Heart left ventricle (tissue), 16 donors: ENCODE data around the gene OR2B6. TPM values are rescaled to one million over a fixed set of nuclear protein-coding genes. Genes with fewer than 3 reads are reported as not detected.

Experiments used
- ATAC-seq, 4 donors: fragments of 200-7000 bp; cut with Tn5 transposase; one replicate each; pipeline ENCODE4 v1.9.1; 2020 to 2022; ENCODE audit warnings: moderate library complexity in 4 of 4, mild to moderate bottlenecking in 3 of 4, moderate number of reproducible peaks in 1 of 4
- DNase-seq, 5 donors: peaks; one replicate each; pipeline ENCODE4 v3.0.0-alpha.2; 2020
- H3K27ac ChIP-seq, 12 donors: fragments of 200-600 bp; sonication (generic) in 4 of 12; one replicate each; pipeline versions ENCODE4 v1.5.0 to v1.8.0; 2016 to 2022; ENCODE audit warnings: mild to moderate bottlenecking in 2 of 12
- H3K27me3 ChIP-seq, 9 donors: fragments of 200-600 bp; sonication (generic) in 2 of 9; one replicate each; pipeline versions ENCODE4 v1.5.1 to v1.8.0; 2016 to 2022; ENCODE audit warnings: mild to moderate bottlenecking in 3 of 9
- H3K36me3 ChIP-seq, 9 donors: fragments of 200-600 bp; sonication (generic) in 2 of 9; one replicate each; pipeline versions ENCODE4 v1.5.0 to v1.8.0; 2018 to 2022; ENCODE audit warnings: mild to moderate bottlenecking in 2 of 9
- H3K4me1 ChIP-seq, 12 donors: fragments of 200-600 bp; sonication (generic) in 4 of 12; one replicate each; pipeline versions ENCODE4 v1.5.0 to v1.8.0; 2016 to 2022; ENCODE audit warnings: mild to moderate bottlenecking in 3 of 12
- H3K4me3 ChIP-seq, 12 donors: fragments of 200-600 bp; sonication (generic) in 4 of 12; one replicate each; pipeline versions ENCODE4 v1.5.0 to v1.8.0; 2017 to 2022; ENCODE audit warnings: mild to moderate bottlenecking in 9 of 12, moderate library complexity in 4 of 12
- H3K9me3 ChIP-seq, 12 donors: fragments of 200-600 bp; sonication (generic) in 4 of 12; one replicate each; pipeline versions ENCODE4 v1.5.0 to v1.8.0; 2016 to 2022; ENCODE audit warnings: mild to moderate bottlenecking in 1 of 12
- CTCF ChIP-seq, 12 donors: fragments of 200-600 bp; sonication (generic) in 4 of 12; IDR thresholded peaks; one replicate each; pipeline versions ENCODE4 v1.5.0 to v1.8.0; 2018 to 2022; ENCODE audit warnings: antibody characterized with exemption in 12 of 12, mild to moderate bottlenecking in 5 of 12
- POLR2A ChIP-seq, 2 donors: fragments of 450-650 bp; IDR thresholded peaks; one replicate each; pipeline ENCODE4 v1.6.1; 2017; ENCODE audit warnings: antibody characterized with exemption in 2 of 2, mild to moderate bottlenecking in 2 of 2, moderate library complexity in 2 of 2
- WGBS, 4 donors: extraction: QIAGEN DNeasy Blood & Tissue Kit in 2 of 4; methylation state at CpG; one replicate each; pipeline versions ENCODE4 v1.1.5 to v1.1.7; 2013 to 2018; 5-methylcytosine and 5-hydroxymethylcytosine counted together
- intact Hi-C, 10 donors: fragments of 100-400 bp; cut with DNase I; formaldehyde crosslinking; loops; one replicate each; pipeline versions ENCODE4 v1.11.1 to v1.14.2; 2022
- polyA plus RNA-seq, 2 donors: library from polyadenylated mRNA; stranded (reverse); fragments of 200-250 nt; gene quantifications; one replicate each; pipeline ENCODE4 v1.2.3, GENCODE V29; 2013
- total RNA-seq, 9 donors: library from RNA; depleted of rRNA in 2 of 9; stranded (reverse); fragments of >200 nt in 2 of 9; fragmentation: NEBNext Ultra II Directional in 3 of 9; extraction: Animal tissue kit (Norgen Biotek cat#: 25700) in 3 of 9; gene quantifications; one replicate each; pipeline versions ENCODE4 v1.1.0 to v1.2.4, GENCODE V29; 2016 to 2023
- donor health status: ischemic (EF 13 %, LVEDD 7.1; RV severe dilation, severe dysfunction).
- donor health status: healthy with polysubstance abuse.
- donor health status: DM: no; HTN: yes; CAD: no.
- donor health status: DM: no; HTN: no; CAD: no.
- donor health status: ischemic (EF 25% LVEDD 6.9; RV normal size, moderate dysfunction).
- donor health status: ischemic (EF 25% LVEDD 5.7; RV mildly dilated, moderate dysfunction).
- donor health status: healthy.
- donor health status: DM: yes; HTN: yes; CAD: no.
- donor health status: ischemic (EF 35%, LVEDD 5.7; RV mildly dilated, moderate dysfunction).
- donor health status: nonischemic (EF 11% LVEDD 7.7; RV severe dilation, severe dysfunction).
- donor health status: DM: yes; HTN: yes; CAD: no.
- donor health status: PGD.
- donor health status: ischemic (EF 29% LVEDD 5.4; RV normal size, mild dysfunction).
- donor health status: nonischemic (EF 23%, LVEDD 6.1; RV moderate dilation, normal function).

OR2B6 gene
- total and polyA plus RNA-seq, 11 donors = not detected

- Histone ChIP-seq H3K27ac (no peak overlapping the region), H3K27me3 (peaks cover 0 to 26% (median 5%) of the 10 kb centered on the region in 9 donors), H3K36me3 (no peaks in the 10 kb centered on the region), H3K9me3 (no peaks in the 10 kb centered on the region), H3K4me1 (no peaks in the 10 kb centered on the region), H3K4me3 (no peak overlapping the region)
- WGBS, 4 donors = 28 to 39% (median 31%) methylated on average over 2 of the region's 2 CpGs
- ATAC-seq (no peak), DNase-seq (no peak)
- no peak for TF ChIP-seq POLR2A (IDR thresholded peaks at IDR 0.05)
- no peak for TF ChIP-seq CTCF (IDR thresholded peaks at IDR 0.05)
- intact Hi-C loops = no loop called here
Measured at GRCh38 chr6:27994616-27995015, 37.6 kb downstream of the OR2B6 start.

GRCh38 chr6:28000351-28001045 lies 43.5 kb downstream of the OR2B6 start:
- TF ChIP-seq POLR2A (IDR thresholded peaks at IDR 0.05) (no peak), CTCF (IDR thresholded peaks at IDR 0.05) (no peak)
- Histone ChIP-seq H3K4me1 (no peaks in the 10 kb centered on the region), H3K27ac (no peak overlapping the region), H3K9me3 (no peaks in the 10 kb centered on the region), H3K27me3 (peaks cover 0 to 17% (median 0%) of the 10 kb centered on the region in 9 donors), H3K36me3 (no peaks in the 10 kb centered on the region), H3K4me3 (no peak overlapping the region)
- ATAC-seq = no peak
- DNase-seq = no peak
- WGBS, 4 donors = 75 to 80% (median 77%) methylated on average over 13 to 15 of the region's 15 CpGs
- intact Hi-C loops = no loop called here

- ATAC-seq (no peak), DNase-seq (no peak)
- no peak for TF ChIP-seq POLR2A (IDR thresholded peaks at IDR 0.05)
- no peak overlapping the region for H3K27ac ChIP-seq
- H3K36me3 ChIP-seq = no peaks in the 10 kb centered on the region
- peaks cover 0 to 14% (median 0%) of the 10 kb centered on the region in 9 donors for H3K27me3 ChIP-seq
- H3K4me1 ChIP-seq = no peaks in the 10 kb centered on the region
- 67 to 78% (median 75%) methylated on average over 12 to 15 of the region's 15 CpGs for WGBS, 4 donors
- no peaks in the 10 kb centered on the region for H3K9me3 ChIP-seq
- intact Hi-C loops = no loop called here
- no peak overlapping the region for H3K4me3 ChIP-seq
Measured at GRCh38 chr6:28001351-28001750, 44.3 kb downstream of the OR2B6 start.

GRCh38 chr6:28001751-28002150 lies 44.7 kb downstream of the OR2B6 start:
- Histone ChIP-seq H3K4me1 (no peaks in the 10 kb centered on the region), H3K36me3 (no peaks in the 10 kb centered on the region), H3K27me3 (peaks cover 0 to 14% (median 0%) of the 10 kb centered on the region in 9 donors), H3K27ac (no peak overlapping the region), H3K4me3 (no peak overlapping the region), H3K9me3 (no peaks in the 10 kb centered on the region)
- WGBS, 4 donors = 65 to 72% (median 66%) methylated on average over 5 of the region's 5 CpGs
- no peak for DNase-seq
- intact Hi-C loops = no loop called here
- TF ChIP-seq POLR2A (IDR thresholded peaks at IDR 0.05) = no peak
- TF ChIP-seq CTCF (IDR thresholded peaks at IDR 0.05) = no peak
- no peak for ATAC-seq

- Histone ChIP-seq H3K9me3 (no peaks in the 10 kb centered on the region), H3K27me3 (peaks cover 0 to 14% (median 0%) of the 10 kb centered on the region in 9 donors), H3K27ac (no peak overlapping the region), H3K4me3 (no peak overlapping the region), H3K36me3 (no peaks in the 10 kb centered on the region), H3K4me1 (no peaks in the 10 kb centered on the region)
- TF ChIP-seq CTCF (IDR thresholded peaks at IDR 0.05) (no peak), POLR2A (IDR thresholded peaks at IDR 0.05) (no peak)
- DNase-seq = no peak
- 87 to 94% (median 92%) methylated on average over 5 of the region's 5 CpGs for WGBS, 4 donors
- ATAC-seq = no peak
- intact Hi-C loops = no loop called here
Measured at GRCh38 chr6:28002161-28002560, 45.1 kb downstream of the OR2B6 start.
